BLaER1 treated with 17β-estradiol and CSF1 and Interleukin-3, amounts not matched to agents 10 nM and 100 nM (cell line): ENCODE measurements around the gene P2RX6.
"Not testable (repeated sequence)": the region's sequence is repeated elsewhere in the genome, so short reads cannot be mapped to it uniquely, and the experiment has no call there.

ENCODE experiments used
- H3K27ac ChIP-seq, 11 experiments: shearing (Covaris generic); formaldehyde crosslinking; 2 replicates each; pipeline ENCODE4 v1.8.1; 2022
- H3K27me3 ChIP-seq, 11 experiments: shearing (Covaris generic); formaldehyde crosslinking; 2 replicates each; pipeline ENCODE4 v1.8.1; 2022
- H3K36me3 ChIP-seq, 11 experiments: shearing (Covaris generic); formaldehyde crosslinking; 2 replicates each; pipeline ENCODE4 v1.8.1; 2022
- H3K4me1 ChIP-seq, 10 experiments: shearing (Covaris generic); formaldehyde crosslinking; 2 replicates each; pipeline ENCODE4 v1.8.1; 2022
- H3K4me2 ChIP-seq, 11 experiments: shearing (Covaris generic); formaldehyde crosslinking; 2 replicates each; pipeline ENCODE4 v1.8.1; 2022
- H3K4me3 ChIP-seq, 10 experiments: shearing (Covaris generic); formaldehyde crosslinking; 2 replicates each; pipeline ENCODE4 v1.8.1; 2022
- H3K9ac ChIP-seq, 11 experiments: shearing (Covaris generic); formaldehyde crosslinking; 2 replicates each; pipeline ENCODE4 v1.8.1; 2022
- H3K9me3 ChIP-seq, 11 experiments: shearing (Covaris generic); formaldehyde crosslinking; replicated peaks in 1 of 11; 2 replicates each; pipeline ENCODE4 v1.8.1; 2022
- H4K20me1 ChIP-seq, 11 experiments: shearing (Covaris generic); formaldehyde crosslinking; 2 replicates each; pipeline ENCODE4 v1.8.1; 2022
- Cebpa-rat ChIP-seq, 11 experiments: shearing (Covaris generic); IDR thresholded peaks; 2 replicates each; pipeline ENCODE4 v1.8.1; 2022

The P2RX6 gene

DNA sequence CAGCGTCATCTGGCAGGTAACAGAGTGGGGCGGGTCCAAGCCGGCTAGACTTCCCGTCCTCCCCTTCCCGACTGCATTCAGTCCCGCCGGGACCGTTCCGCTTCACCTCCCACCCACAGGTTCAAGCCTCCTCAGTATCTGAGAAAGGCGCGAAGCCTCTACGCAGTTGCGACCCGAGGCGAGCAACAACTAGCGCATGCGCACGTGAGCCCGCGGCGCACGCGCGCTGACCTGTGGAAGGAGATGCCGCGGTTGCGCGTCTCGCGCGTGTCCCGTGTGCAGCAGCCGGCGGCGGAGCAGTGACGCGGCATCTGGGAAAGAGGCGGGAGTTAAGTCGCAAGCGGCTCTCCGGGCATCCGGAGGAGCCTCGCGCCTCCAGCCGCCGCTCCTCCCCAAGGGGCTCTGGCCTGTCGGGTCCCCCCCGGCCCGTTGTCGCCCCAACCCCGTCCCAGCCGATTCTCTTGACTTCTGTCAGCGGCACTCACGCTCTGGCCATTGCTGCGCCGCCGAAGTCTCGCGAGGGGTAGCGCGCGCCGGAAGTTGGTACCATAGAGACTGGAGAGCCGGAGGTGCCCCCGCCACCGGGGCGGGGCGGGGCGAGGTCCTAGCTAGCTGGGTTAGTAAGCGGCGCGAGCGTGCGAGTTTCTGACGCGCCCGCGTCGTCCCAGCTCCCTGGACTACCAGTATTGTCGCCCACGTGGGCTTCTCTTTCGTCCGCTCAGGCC is 13.2 kb upstream of the P2RX6 start, which contains the start of gene THAP7:
TSS of gene THAP7 (minus strand) at position 518 of the 725 bp plus-strand sequence. CDS start at position 311, 207 bp downstream.
- Histone ChIP-seq H3K36me3 (peaks cover 29 to 41% (median 38%) of the 10 kb centered on the region in 11 experiments; a peak in 21 of 22 replicates), H3K9me3 (no peaks in the 10 kb centered on the region), H3K4me3 (peak within 1 kb of the TSS; percentile 62 to 82 (median 77)), H4K20me1 (peaks cover 0 to 46% (median 41%) of the 10 kb centered on the region in 11 experiments; a peak in 17 of 22 replicates), H3K27me3 (no peaks in the 10 kb centered on the region), H3K27ac (peak within 1 kb of the TSS; percentile 92 to 98 (median 96)), H3K4me2 (peak within 1 kb of the TSS; percentile 96 to 100 (median 99)), H3K4me1 (peaks cover 33 to 43% (median 37%) of the 10 kb centered on the region in 10 experiments), H3K9ac (peak within 1 kb of the TSS; percentile 89 to 98 (median 95))
- TF ChIP-seq Cebpa-rat (IDR thresholded peaks at IDR 0.05): no peak

DNA sequence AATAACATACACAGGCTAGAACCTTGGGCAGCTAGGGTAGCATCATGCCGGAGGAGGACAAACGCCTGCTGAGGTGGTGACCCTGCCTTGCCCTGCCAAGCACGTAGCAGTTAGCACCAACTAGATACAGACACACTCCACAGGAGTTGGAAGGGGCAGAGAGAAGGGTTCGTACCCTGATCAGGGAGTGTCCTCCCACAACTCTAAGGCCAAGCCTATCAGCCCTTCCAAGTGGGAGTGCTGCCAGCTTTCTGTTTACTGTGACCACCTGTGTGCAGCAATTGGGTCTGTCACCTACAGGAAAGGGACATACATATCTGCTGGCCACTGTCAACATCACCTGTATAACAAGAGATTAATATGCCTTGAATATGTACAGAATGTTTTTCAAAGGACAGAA is 11.2 kb upstream of the P2RX6 start:
- peak overlapping the region in 4 of 10 experiments; percentile 70 to 79 (median 77); a peak in 4 of 20 replicates for H3K4me3 ChIP-seq
- H3K9me3 ChIP-seq: no peaks in the 10 kb centered on the region
- TF ChIP-seq Cebpa-rat (IDR thresholded peaks at IDR 0.05): no peak
- H3K9ac ChIP-seq: peak overlapping the region in 6 of 11 experiments; percentile 3 to 98 (median 95); a peak in 6 of 22 replicates
- H3K4me2 ChIP-seq: peak overlapping the region; percentile 96 to 100 (median 99)
- H3K27ac ChIP-seq: no peak overlapping the region
- peaks cover 33 to 42% (median 37%) of the 10 kb centered on the region in 10 experiments for H3K4me1 ChIP-seq
- H3K36me3 ChIP-seq: peaks cover 12 to 20% (median 18%) of the 10 kb centered on the region in 11 experiments; a peak in 21 of 22 replicates
- peaks cover 0 to 26% (median 21%) of the 10 kb centered on the region in 11 experiments; a peak in 17 of 22 replicates for H4K20me1 ChIP-seq
- no peaks in the 10 kb centered on the region for H3K27me3 ChIP-seq

DNA sequence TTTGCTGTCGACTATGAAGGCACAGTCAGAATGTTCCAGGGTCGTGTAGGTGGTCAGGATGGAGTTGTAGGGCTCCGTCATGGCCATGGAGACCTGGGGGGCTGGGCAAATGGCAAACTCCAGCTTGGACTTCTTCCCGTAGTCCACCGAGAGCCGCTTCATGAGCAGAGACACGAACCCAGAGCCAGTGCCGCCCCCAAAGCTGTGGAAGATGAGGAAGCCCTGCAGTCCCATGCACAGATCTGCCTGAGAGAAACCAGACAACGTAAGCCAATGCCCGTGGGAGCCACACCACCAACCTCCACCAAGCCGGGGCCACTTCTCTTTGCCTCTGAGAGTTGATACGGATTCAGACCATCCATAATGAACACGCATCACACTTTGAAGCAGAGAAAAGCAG is 5.8 kb upstream of the P2RX6 start:
- H3K4me3 ChIP-seq, H3K9ac ChIP-seq, H3K4me2 ChIP-seq, H3K9me3 ChIP-seq, H4K20me1 ChIP-seq, H3K27me3 ChIP-seq, H3K36me3 ChIP-seq, H3K27ac ChIP-seq: not testable (repeated sequence)
- peaks cover 6 to 15% (median 10%) of the 10 kb centered on the region in 10 experiments; a peak in 19 of 20 replicates for H3K4me1 ChIP-seq

DNA sequence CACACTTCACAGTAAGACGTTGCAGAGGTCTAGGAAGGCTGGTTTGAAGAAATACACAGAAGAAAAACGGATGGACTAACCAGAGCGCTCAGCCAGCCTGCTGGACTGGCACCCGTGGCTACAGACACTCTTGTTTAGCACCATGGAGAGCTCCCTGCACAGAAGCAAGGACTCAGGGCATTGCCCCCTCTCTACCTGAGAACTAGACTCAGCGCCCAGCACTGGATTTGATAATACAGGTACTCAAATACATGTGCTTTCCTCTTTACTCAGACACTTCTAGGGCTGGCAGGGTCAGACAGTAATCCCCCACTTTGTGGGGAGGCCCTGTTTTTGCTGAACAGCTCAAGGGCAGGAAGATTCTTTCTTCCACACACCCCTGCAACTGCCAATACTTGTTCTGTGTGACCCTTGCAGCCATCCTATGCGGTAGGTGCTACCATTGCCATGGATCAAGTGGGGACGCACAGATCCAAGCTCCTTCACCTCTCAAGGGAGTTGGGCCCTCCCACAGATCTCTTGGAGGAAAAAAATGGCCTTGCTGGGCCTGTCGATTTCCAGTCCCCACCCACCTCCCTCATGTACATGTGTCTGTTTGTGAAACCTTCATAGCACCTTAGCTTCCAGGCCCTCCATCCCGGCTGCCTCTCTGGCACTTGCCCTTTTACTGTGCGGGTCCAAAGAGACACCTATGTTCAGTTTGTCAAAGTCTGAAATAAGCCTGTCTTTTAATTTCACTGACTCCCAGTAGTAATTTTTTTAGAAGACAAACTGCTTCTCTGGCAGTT is 5.1 kb upstream of the P2RX6 start:
- Histone ChIP-seq H3K27me3 (no peaks in the 10 kb centered on the region), H3K9ac (no peak overlapping the region), H4K20me1 (peaks cover 0 to 9% (median 0%) of the 10 kb centered on the region in 11 experiments; a peak in 5 of 22 replicates), H3K36me3 (no peaks in the 10 kb centered on the region), H3K9me3 (no peaks in the 10 kb centered on the region), H3K4me3 (no peak overlapping the region), H3K4me2 (no peak overlapping the region), H3K4me1 (peaks cover 11 to 21% (median 17%) of the 10 kb centered on the region in 10 experiments), H3K27ac (no peak overlapping the region)
- TF ChIP-seq Cebpa-rat (IDR thresholded peaks at IDR 0.05): no peak

DNA sequence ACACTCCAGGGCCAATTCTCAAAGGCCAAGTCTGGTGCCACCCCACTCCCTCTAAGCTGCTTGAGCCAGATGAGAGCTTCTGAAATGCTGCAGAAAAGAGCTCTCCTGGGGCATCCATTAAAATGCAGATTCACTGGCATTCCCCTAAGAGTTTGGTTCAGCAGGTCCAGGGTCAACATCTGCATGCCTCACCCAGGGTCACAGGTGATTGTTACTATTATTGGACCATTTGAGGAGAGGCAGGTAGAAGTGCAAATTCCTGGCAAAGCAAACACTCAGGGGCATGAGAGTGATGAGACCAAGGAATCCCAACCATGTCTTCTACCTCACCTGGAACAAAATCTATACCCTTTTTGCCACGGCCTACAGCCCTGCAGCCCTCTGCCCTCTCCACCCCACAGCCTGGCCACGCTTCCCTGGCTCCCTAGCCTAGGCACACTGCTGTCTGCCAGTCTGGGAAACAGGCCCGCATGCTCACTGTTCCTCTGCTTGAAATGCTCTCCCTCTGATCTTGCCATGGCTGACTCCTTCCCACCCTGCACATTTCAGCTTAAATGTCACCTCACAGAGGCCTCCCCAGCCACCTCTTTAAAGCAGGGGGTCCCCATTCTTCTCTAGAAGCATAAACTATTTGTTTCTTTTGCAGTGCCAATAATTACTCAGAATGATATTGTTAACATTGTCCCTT is 4.4 kb upstream of the P2RX6 start:
- H3K36me3 ChIP-seq: no peaks in the 10 kb centered on the region
- no peak overlapping the region for H3K4me2 ChIP-seq
- no peak overlapping the region for H3K4me3 ChIP-seq
- H4K20me1 ChIP-seq: peaks cover 0 to 9% (median 0%) of the 10 kb centered on the region in 11 experiments; a peak in 5 of 22 replicates
- no peaks in the 10 kb centered on the region for H3K9me3 ChIP-seq
- H3K4me1 ChIP-seq: peaks cover 19 to 28% (median 24%) of the 10 kb centered on the region in 10 experiments
- no peaks in the 10 kb centered on the region for H3K27me3 ChIP-seq
- no peak overlapping the region for H3K27ac ChIP-seq
- no peak overlapping the region for H3K9ac ChIP-seq
- no peak for TF ChIP-seq Cebpa-rat (IDR thresholded peaks at IDR 0.05)

DNA sequence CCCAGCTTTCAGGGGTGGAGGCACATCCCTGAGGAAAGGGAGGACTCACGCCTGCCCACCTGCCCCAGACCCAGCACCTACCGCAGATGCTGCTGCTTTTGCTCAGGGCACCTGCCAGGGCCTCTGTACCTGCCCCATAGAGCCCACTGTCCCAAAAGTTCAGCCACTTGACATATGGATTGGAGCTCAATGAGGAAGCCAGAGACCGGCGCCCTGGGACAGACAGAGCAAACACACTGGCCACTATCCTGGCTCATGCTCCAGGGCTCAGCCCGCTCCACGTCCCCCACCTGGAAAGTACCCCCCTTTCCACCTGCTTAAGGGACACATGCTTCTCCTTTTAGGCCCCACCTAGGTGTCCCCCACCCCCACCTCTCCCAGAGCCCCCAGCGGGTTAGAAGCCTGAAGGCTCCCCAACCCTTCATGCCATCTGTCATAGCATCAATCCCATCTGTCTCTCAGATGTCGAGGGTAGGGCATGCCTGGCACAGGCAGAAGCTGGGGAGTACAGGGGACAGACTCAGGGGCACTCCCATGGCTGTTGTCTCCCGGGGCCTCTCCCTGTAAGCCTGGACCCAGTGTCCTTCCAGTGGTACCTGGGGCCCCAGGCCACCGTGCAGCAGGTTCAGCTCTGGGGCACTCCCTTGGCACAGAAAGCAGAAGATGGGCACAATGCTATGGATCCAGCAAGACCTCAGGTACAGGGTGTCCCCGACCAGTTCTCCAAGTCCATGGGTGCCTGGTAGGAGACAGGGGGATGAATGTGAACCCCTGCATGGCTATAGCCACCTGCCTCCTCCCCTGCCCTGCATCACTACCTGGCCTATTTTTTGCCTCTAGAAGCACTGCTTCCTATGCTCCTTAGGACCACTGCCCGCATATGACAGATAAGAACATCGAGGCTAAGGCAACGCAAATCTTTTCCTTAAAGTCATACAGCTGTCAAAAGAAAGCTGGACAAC is 2.2 kb upstream of the P2RX6 start:
- H3K4me2 ChIP-seq: peak overlapping the region in 8 of 11 experiments; percentile 88 to 98 (median 96); a peak in 6 of 22 replicates
- TF ChIP-seq Cebpa-rat (IDR thresholded peaks at IDR 0.05): no peak
- H3K9ac ChIP-seq: no peak overlapping the region
- H3K4me1 ChIP-seq: peaks cover 26 to 42% (median 33%) of the 10 kb centered on the region in 10 experiments
- peaks cover 0 to 9% (median 0%) of the 10 kb centered on the region in 11 experiments; a peak in 5 of 22 replicates for H4K20me1 ChIP-seq
- H3K9me3 ChIP-seq: no peaks in the 10 kb centered on the region
- no peak overlapping the region for H3K4me3 ChIP-seq
- H3K36me3 ChIP-seq: no peaks in the 10 kb centered on the region
- no peaks in the 10 kb centered on the region for H3K27me3 ChIP-seq
- H3K27ac ChIP-seq: no peak overlapping the region

DNA sequence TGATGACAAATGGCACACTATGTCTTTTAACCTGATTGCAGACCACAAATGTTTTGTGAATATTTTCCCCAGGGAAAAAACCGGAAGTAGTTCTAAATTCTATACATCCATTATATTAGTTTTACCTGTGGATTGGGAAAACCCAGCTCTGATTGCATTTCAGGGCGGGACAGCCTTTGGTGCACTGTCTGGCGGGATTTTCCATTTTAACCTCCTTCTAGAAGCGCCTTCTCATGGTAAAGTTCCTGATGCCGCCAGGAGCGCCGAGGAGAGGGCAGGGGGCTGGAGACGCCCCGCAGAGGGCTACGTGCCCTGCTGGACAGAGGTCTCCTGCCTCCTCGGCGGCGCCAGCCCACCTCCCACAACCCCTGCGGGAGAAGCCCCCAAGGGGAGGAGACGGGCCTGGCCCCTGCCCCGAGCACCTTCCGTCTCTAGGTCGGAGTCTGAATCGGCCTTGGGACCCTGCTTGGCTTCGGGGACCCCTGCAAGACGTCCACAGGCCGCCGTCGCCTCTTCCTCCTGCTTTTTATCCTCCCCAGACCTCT is 1.2 kb upstream of the P2RX6 start:
- Histone ChIP-seq H3K4me1 (peaks cover 26 to 42% (median 33%) of the 10 kb centered on the region in 10 experiments), H3K4me3 (peak overlapping the region; percentile 41 to 72 (median 60)), H3K4me2 (peak overlapping the region; percentile 85 to 98 (median 94)), H3K9ac (peak overlapping the region; percentile 36 to 76 (median 67); a peak in 20 of 22 replicates), H3K36me3 (no peaks in the 10 kb centered on the region), H3K27ac (peak overlapping the region in 9 of 11 experiments; percentile 30 to 78 (median 57); a peak in 14 of 22 replicates), H3K27me3 (no peaks in the 10 kb centered on the region), H3K9me3 (no peaks in the 10 kb centered on the region), H4K20me1 (peaks cover 0 to 9% (median 0%) of the 10 kb centered on the region in 11 experiments; a peak in 5 of 22 replicates)
- no peak for TF ChIP-seq Cebpa-rat (IDR thresholded peaks at IDR 0.05)
